ENCODE results near the gene DOCK6. TPM values are rescaled to one million over a fixed set of nuclear protein-coding genes. Genes with fewer than 3 reads are reported as not detected.

DOCK6 gene
- total RNA-seq, 2 donors from 2014 or later: 45.9 to 86.0 TPM

- Histone ChIP-seq H3K27ac (no peak overlapping the region), H3K4me1 (no peaks in the 10 kb centered on the region), H3K9me3 (no peaks in the 10 kb centered on the region), H3K9ac (ENCODE audit: low read depth in 2 of 2, low read length in 2 of 2) (no peak overlapping the region), H3K36me3 (no peaks in the 10 kb centered on the region), H3K4me3 (no peak overlapping the region), H3K27me3 (no peaks in the 10 kb centered on the region)
- no peak for TF ChIP-seq CTCF (IDR thresholded peaks at IDR 0.05)
- no peak for DNase-seq
- intact Hi-C loops (cut with DNase I): loop anchor here (5.0 kb wide), 2 partner anchors 91 to 156 kb away; partner anchors contain the start of gene EPOR
Measured at GRCh38 chr19:11291415-11291814, 29.1 kb upstream of the DOCK6 start.

GRCh38 chr19:11290256-11290655, 27.9 kb upstream of the DOCK6 start:
- H3K4me3 ChIP-seq: no peak overlapping the region
- intact Hi-C loops (cut with DNase I): loop anchor here (5.0 kb wide), 2 partner anchors 92 to 157 kb away; partner anchors contain the start of gene EPOR
- DNase-seq: no peak

DNA sequence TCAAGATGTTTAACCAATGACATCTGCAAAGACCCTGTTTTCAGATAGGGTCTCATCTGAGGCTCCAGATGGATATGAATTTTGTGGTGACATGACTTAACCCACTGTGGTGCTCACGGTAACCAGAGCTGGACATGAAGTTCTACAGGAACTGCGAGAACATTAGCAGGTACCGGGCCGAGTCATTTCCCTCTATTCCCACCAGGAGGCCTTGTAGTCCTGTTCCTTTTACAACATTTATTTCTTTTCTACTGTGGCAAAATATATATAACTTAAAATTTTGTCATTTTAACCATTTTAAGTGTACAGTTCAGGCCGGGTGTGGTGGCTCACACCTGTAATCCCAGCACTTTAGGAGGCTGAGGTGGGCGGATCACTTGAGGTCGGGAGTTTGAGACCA, 26.0 kb upstream of the DOCK6 start:
- H3K27ac ChIP-seq: no peak overlapping the region
- no peaks in the 10 kb centered on the region for H3K36me3 ChIP-seq
- DNase-seq: no peak
- no peaks in the 10 kb centered on the region for H3K9me3 ChIP-seq
- H3K9ac ChIP-seq (ENCODE audit: low read depth in 2 of 2, low read length in 2 of 2): no peak overlapping the region
- TF ChIP-seq CTCF (IDR thresholded peaks at IDR 0.05): peak; percentile 37
- no peaks in the 10 kb centered on the region for H3K4me1 ChIP-seq
- no peak overlapping the region for H3K4me3 ChIP-seq
- intact Hi-C loops (cut with DNase I): no loop called here
- no peaks in the 10 kb centered on the region for H3K27me3 ChIP-seq

More at GRCh38 chr19:11290256-11290655, 27.9 kb upstream of the DOCK6 start:
- no peak overlapping the region for H3K9ac ChIP-seq (ENCODE audit: low read depth in 2 of 2, low read length in 2 of 2)
- H3K4me1 ChIP-seq: no peaks in the 10 kb centered on the region
- H3K9me3 ChIP-seq: no peaks in the 10 kb centered on the region
- H3K27ac ChIP-seq: no peak overlapping the region
- no peak for TF ChIP-seq CTCF (IDR thresholded peaks at IDR 0.05)
- no peaks in the 10 kb centered on the region for H3K36me3 ChIP-seq
- no peaks in the 10 kb centered on the region for H3K27me3 ChIP-seq

DNA sequence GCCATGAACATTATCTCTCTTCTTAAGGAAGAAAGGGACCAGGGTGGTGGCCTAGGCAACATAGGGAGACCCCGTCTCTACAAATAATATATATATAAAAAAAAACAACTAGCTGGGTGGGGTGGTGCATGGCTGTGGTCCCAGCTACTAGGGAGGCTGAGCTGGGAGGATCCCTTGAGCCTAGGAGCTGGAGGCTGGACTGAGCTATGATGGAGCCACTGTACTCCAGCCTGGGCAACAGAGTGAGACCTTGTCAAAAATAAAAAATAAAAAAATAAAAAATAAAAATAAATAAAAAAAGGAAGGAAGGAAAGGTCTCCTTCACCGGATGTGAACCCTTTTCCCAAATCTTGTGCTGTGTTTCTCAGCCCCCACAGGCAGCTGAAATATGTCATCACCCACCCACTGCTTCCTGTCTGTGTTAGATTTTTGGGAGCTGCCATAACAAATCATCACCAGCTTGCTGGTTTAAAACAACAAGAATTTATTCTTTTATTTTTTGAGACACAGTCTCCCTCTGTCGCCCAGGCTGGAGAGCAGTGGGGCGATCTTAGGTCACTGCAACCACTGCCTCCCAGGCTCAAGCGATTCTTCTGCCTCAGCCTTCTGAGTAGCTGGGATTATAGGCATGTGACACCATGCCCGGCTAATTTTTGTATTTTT, 24.1 kb upstream of the DOCK6 start:
- no peak for DNase-seq
- no peak overlapping the region for H3K4me3 ChIP-seq
- no peaks in the 10 kb centered on the region for H3K4me1 ChIP-seq
- intact Hi-C loops (cut with DNase I): no loop called here
- no peaks in the 10 kb centered on the region for H3K36me3 ChIP-seq
- H3K9me3 ChIP-seq: no peaks in the 10 kb centered on the region
- no peaks in the 10 kb centered on the region for H3K27me3 ChIP-seq
- H3K27ac ChIP-seq: no peak overlapping the region
- no peak overlapping the region for H3K9ac ChIP-seq (ENCODE audit: low read depth in 2 of 2, low read length in 2 of 2)
- TF ChIP-seq CTCF (IDR thresholded peaks at IDR 0.05): no peak

GRCh38 chr19:11284515-11284914, 22.2 kb upstream of the DOCK6 start:
- H3K27ac ChIP-seq: no peak overlapping the region
- intact Hi-C loops (cut with DNase I): no loop called here

More at GRCh38 chr19:11284515-11284914, 22.2 kb upstream of the DOCK6 start:
- no peak for DNase-seq
- Histone ChIP-seq H3K36me3 (no peaks in the 10 kb centered on the region), H3K4me3 (no peak overlapping the region), H3K4me1 (no peaks in the 10 kb centered on the region), H3K27me3 (no peaks in the 10 kb centered on the region), H3K9me3 (no peaks in the 10 kb centered on the region), H3K9ac (ENCODE audit: low read depth in 2 of 2, low read length in 2 of 2) (no peak overlapping the region)
- no peak for TF ChIP-seq CTCF (IDR thresholded peaks at IDR 0.05)
